SK-N-MC (cell line): ENCODE results near the gene ZNF835.

Source experiments
- EZH2 ChIP-seq: fragments of 200-600 bp; sonication (generic); IDR thresholded peaks from one replicate; pipeline ENCODE4 v1.6.1; 2017; ENCODE audit warnings: antibody characterized with exemption
- POLR2AphosphoS5 ChIP-seq: IDR thresholded peaks from 2 replicates; pipeline ENCODE4 v1.6.1; 2012; ENCODE audit warnings: mild to moderate bottlenecking, low read depth, low read length, borderline replicate concordance

- TF ChIP-seq POLR2AphosphoS5 (no peak), EZH2 (no peak)
Observed at GRCh38 chr19:56718231-56718630, 46.7 kb upstream of the ZNF835 start.
